Measurements from ENCODE around the gene ZNRF3.

GRCh38 chr22:29004647-29005371, 121.4 kb downstream of the ZNRF3 start:
- TF ChIP-seq POLR2A (IDR thresholded peaks at IDR 0.05) (no peak), CTCF (IDR thresholded peaks at IDR 0.05) (no peak), EP300 (IDR thresholded peaks at IDR 0.05) (no peak)
